Suprapubic skin (tissue), 4 donors: ENCODE results near the gene PRRX2.

Experiments used
- CTCF ChIP-seq, 2 donors: fragments of 200-600 bp in 1 of 2; fragments of 450-650 bp in 1 of 2; sonication (generic) in 1 of 2; IDR thresholded peaks; one replicate each; pipeline ENCODE4 v1.5.1; 2016 to 2019; ENCODE audit warnings: antibody characterized with exemption in 2 of 2, mild to moderate bottlenecking in 1 of 2, moderate library complexity in 1 of 2
- EP300 ChIP-seq: sonication (generic); formaldehyde crosslinking; IDR thresholded peaks from one replicate; pipeline ENCODE4 v1.6.1; 2017; ENCODE audit warnings: antibody characterized with exemption
- POLR2A ChIP-seq, 2 donors: fragments of 450-650 bp; IDR thresholded peaks; one replicate each; pipeline ENCODE4 v1.6.1; 2017; ENCODE audit warnings: antibody characterized with exemption in 2 of 2, mild to moderate bottlenecking in 2 of 2, moderate library complexity in 2 of 2
- POLR2AphosphoS5 ChIP-seq, 3 donors: sonication (generic); formaldehyde crosslinking; IDR thresholded peaks; one replicate each; pipeline ENCODE4 v1.6.1; 2017; ENCODE audit warnings: antibody characterized with exemption in 3 of 3

GRCh38 chr9:129757045-129757444, 91.6 kb downstream of the PRRX2 start:
- TF ChIP-seq POLR2A (IDR thresholded peaks at IDR 0.05) (no peak), CTCF (IDR thresholded peaks at IDR 0.05) (no peak), EP300 (no peak), POLR2AphosphoS5 (IDR thresholded peaks at IDR 0.05) (no peak)
